OCI-LY1 (cell line): Measurements from ENCODE around the gene LRP1.

Experiments
- H2AFZ ChIP-seq: fragments of 200-600 bp; sonication (generic), shearing (Covaris generic); 2 replicates; pipeline ENCODE4 v1.6.0; 2014; ENCODE audit warnings: antibody characterized with exemption, mild to moderate bottlenecking, low read length
- H3F3A ChIP-seq: fragments of 200-600 bp; sonication (generic), shearing (Covaris generic); 2 replicates; pipeline ENCODE4 v1.6.0; 2014; ENCODE audit warnings: mild to moderate bottlenecking, antibody characterized with exemption, low read length, moderate library complexity; ENCODE audit not compliant: insufficient read depth
- H3K27ac ChIP-seq: fragments of 200-600 bp; sonication (generic); 2 replicates; pipeline ENCODE4 v1.5.1; 2014; ENCODE audit warnings: low read length, mixed run types, mild to moderate bottlenecking, low read depth; ENCODE audit not compliant: poor library complexity, severe bottlenecking
- H3K27me3 ChIP-seq: fragments of 200-600 bp; sonication (generic); 2 replicates; pipeline ENCODE4 v1.6.0; 2014; ENCODE audit warnings: antibody characterized with exemption, mild to moderate bottlenecking, low read length, moderate library complexity; ENCODE audit not compliant: insufficient read depth
- H3K36me3 ChIP-seq: fragments of 200-600 bp; sonication (generic); 2 replicates; pipeline ENCODE4 v1.6.1; 2014; ENCODE audit warnings: mild to moderate bottlenecking, antibody characterized with exemption, low read length, moderate library complexity, mixed read lengths; ENCODE audit not compliant: insufficient read depth
- H3K4me1 ChIP-seq: fragments of 200-600 bp; sonication (generic); 2 replicates; pipeline ENCODE4 v1.5.1; 2014; ENCODE audit warnings: mild to moderate bottlenecking, low read length, moderate library complexity; ENCODE audit not compliant: insufficient read depth, severe bottlenecking
- H3K4me2 ChIP-seq: fragments of 200-600 bp; sonication (generic), shearing (Covaris generic); 2 replicates; pipeline ENCODE4 v1.6.1; 2014; ENCODE audit warnings: low read length
- H3K4me3 ChIP-seq: fragments of 200-600 bp; sonication (generic); 2 replicates; pipeline ENCODE4 v1.5.1; 2014; ENCODE audit warnings: low read length, low read depth, mild to moderate bottlenecking, mixed read lengths; ENCODE audit not compliant: poor library complexity, severe bottlenecking
- H3K79me2 ChIP-seq: fragments of 200-600 bp; shearing (Covaris generic); 2 replicates; pipeline ENCODE4 v1.6.1; 2016; ENCODE audit warnings: mixed run types, low read length, mixed read lengths; ENCODE audit not compliant: insufficient read depth
- H3K9ac ChIP-seq: fragments of 200-600 bp; sonication (generic), shearing (Covaris generic); 2 replicates; pipeline ENCODE4 v1.6.1; 2014; ENCODE audit warnings: mild to moderate bottlenecking, low read length, mixed read lengths
- H3K9me2 ChIP-seq: fragments of 200-600 bp; sonication (generic), shearing (Covaris generic); 2 replicates; pipeline ENCODE4 v1.6.1; 2014; ENCODE audit warnings: low read depth, mild to moderate bottlenecking, low read length, mixed read lengths
- H3K9me3 ChIP-seq: fragments of 200-600 bp; shearing (Covaris generic); 2 replicates; pipeline ENCODE4 v1.6.1; 2014; ENCODE audit warnings: low read length, mixed read lengths
- H4K20me1 ChIP-seq: fragments of 200-600 bp; sonication (generic), shearing (Covaris generic); 2 replicates; pipeline ENCODE4 v1.6.0; 2016; ENCODE audit warnings: mild to moderate bottlenecking, low read length; ENCODE audit not compliant: insufficient read depth
- CTCF ChIP-seq: fragments of 200-600 bp; sonication (generic), shearing (Covaris generic); IDR thresholded peaks from 2 replicates; pipeline ENCODE4 v1.5.1; 2017; ENCODE audit warnings: mild to moderate bottlenecking, antibody characterized with exemption, low read length, moderate library complexity, mixed read lengths
- EZH2 ChIP-seq: fragments of 200-600 bp; sonication (generic), shearing (Covaris generic); IDR thresholded peaks from 2 replicates; pipeline ENCODE4 v1.8.0; 2017; ENCODE audit warnings: borderline replicate concordance, mixed run types, mild to moderate bottlenecking, antibody characterized with exemption, low read length, moderate library complexity, mixed read lengths

The LRP1 gene

GRCh38 chr12:57240066-57240921 lies 112.0 kb downstream of the LRP1 start:
- peak; percentile 23; the same call in 1 of the 2 replicates for TF ChIP-seq CTCF
- TF ChIP-seq EZH2 = no peak
- Histone ChIP-seq H3K4me3 (peak overlapping the region; percentile 61), H3K9me3 (no peaks in the 10 kb centered on the region), H3K27ac (peak overlapping the region; percentile 93), H3K9me2 (no peaks in the 10 kb centered on the region), H3K36me3 (peaks cover 10% of the 10 kb centered on the region), H3K4me2 (peak overlapping the region; percentile 78), H3K27me3 (no peaks in the 10 kb centered on the region), H4K20me1 (no peaks in the 10 kb centered on the region), H3F3A (no peaks in the 10 kb centered on the region), H3K9ac (peak overlapping the region; percentile 79), H2AFZ (no peak overlapping the region), H3K4me1 (peaks cover 79% of the 10 kb centered on the region), H3K79me2 (no peaks in the 10 kb centered on the region)

GRCh38 chr12:57240926-57241401 lies 112.7 kb downstream of the LRP1 start:
- Histone ChIP-seq H3K27ac (peak overlapping the region; percentile 93), H4K20me1 (no peaks in the 10 kb centered on the region), H3K9me2 (no peaks in the 10 kb centered on the region), H3K4me1 (peaks cover 72% of the 10 kb centered on the region), H3K9me3 (no peaks in the 10 kb centered on the region), H3K36me3 (peaks cover 3% of the 10 kb centered on the region), H3K27me3 (no peaks in the 10 kb centered on the region), H3K79me2 (no peaks in the 10 kb centered on the region), H3K4me3 (peak overlapping the region; percentile 61), H3K9ac (peak overlapping the region; percentile 79), H2AFZ (no peak overlapping the region), H3K4me2 (peak overlapping the region; percentile 78), H3F3A (no peaks in the 10 kb centered on the region)
- TF ChIP-seq CTCF (no peak), EZH2 (no peak)

- H3K9me3 ChIP-seq = no peaks in the 10 kb centered on the region
- TF ChIP-seq EZH2 = no peak
- TF ChIP-seq CTCF = no peak
- H3K36me3 ChIP-seq = no peaks in the 10 kb centered on the region
- H4K20me1 ChIP-seq = no peaks in the 10 kb centered on the region
- peak overlapping the region; percentile 79 for H3K9ac ChIP-seq
- no peaks in the 10 kb centered on the region for H3K27me3 ChIP-seq
- no peaks in the 10 kb centered on the region for H3K79me2 ChIP-seq
- peak overlapping the region; percentile 93 for H3K27ac ChIP-seq
- peak overlapping the region; percentile 61 for H3K4me3 ChIP-seq
- H3K4me1 ChIP-seq = peaks cover 66% of the 10 kb centered on the region
- H3F3A ChIP-seq = no peaks in the 10 kb centered on the region
- H3K9me2 ChIP-seq = no peaks in the 10 kb centered on the region
- peak overlapping the region; percentile 78 for H3K4me2 ChIP-seq
- H2AFZ ChIP-seq = no peak overlapping the region
Measured at GRCh38 chr12:57241402-57242310, 113.4 kb downstream of the LRP1 start.
